Spinal cord (tissue), 10 donors: ENCODE measurements around the gene TAS2R31. TPM values are rescaled to one million over a fixed set of nuclear protein-coding genes. Genes with fewer than 3 reads are reported as not detected.

Experiments used
- DNase-seq, 6 donors: peaks; one replicate each; pipeline versions ENCODE4 v3.0.0 to v3.0.0-alpha.2; 2013 to 2015; ENCODE audit warnings: low spot score in 6 of 6, low read depth in 4 of 6
- H3K27ac ChIP-seq: one replicate; pipeline ENCODE4 v1.5.1; 2013; ENCODE audit warnings: low read depth, low read length, control low read depth
- H3K27me3 ChIP-seq: one replicate; pipeline ENCODE4 v1.6.1; 2013; ENCODE audit warnings: low read length; ENCODE audit not compliant: control insufficient read depth, insufficient read depth
- H3K36me3 ChIP-seq: one replicate; pipeline ENCODE4 v1.6.1; 2013; ENCODE audit warnings: low read length; ENCODE audit not compliant: control insufficient read depth, insufficient read depth
- H3K4me1 ChIP-seq: one replicate; pipeline ENCODE4 v1.6.1; 2013; ENCODE audit warnings: low read length; ENCODE audit not compliant: control insufficient read depth, insufficient read depth
- H3K4me3 ChIP-seq: one replicate; pipeline ENCODE4 v1.5.1; 2013; ENCODE audit warnings: low read depth, low read length, control low read depth
- H3K9me3 ChIP-seq: one replicate; pipeline ENCODE4 v1.6.1; 2013; ENCODE audit warnings: low read length; ENCODE audit not compliant: control insufficient read depth, insufficient read depth
- WGBS: methylation state at CpG from one replicate; pipeline ENCODE4 v1.1.5; 2013; ENCODE audit warnings: missing lambda C conversion rate; ENCODE audit not compliant: insufficient coverage; 5-methylcytosine and 5-hydroxymethylcytosine counted together
- polyA plus RNA-seq, 2 donors: library from polyadenylated mRNA; unstranded; fragments of 120-200 nt; gene quantifications; one replicate each; pipeline ENCODE4 v1.2.1, GENCODE V29; 2013; ENCODE audit not compliant: insufficient read length in 2 of 2
- total RNA-seq, 2 donors: library from RNA; depleted of rRNA in 1 of 2; stranded (reverse); fragments of 120-200 nt in 1 of 2; fragments of >200 nt in 1 of 2; gene quantifications; one replicate each; pipeline versions ENCODE4 v1.2.3 to v1.2.4, GENCODE V29; 2013 to 2014
- donor health status: healthy.

The TAS2R31 gene
- total and polyA plus RNA-seq, 4 donors: 0.82 to 18.3 (median 4.7) TPM

DNA sequence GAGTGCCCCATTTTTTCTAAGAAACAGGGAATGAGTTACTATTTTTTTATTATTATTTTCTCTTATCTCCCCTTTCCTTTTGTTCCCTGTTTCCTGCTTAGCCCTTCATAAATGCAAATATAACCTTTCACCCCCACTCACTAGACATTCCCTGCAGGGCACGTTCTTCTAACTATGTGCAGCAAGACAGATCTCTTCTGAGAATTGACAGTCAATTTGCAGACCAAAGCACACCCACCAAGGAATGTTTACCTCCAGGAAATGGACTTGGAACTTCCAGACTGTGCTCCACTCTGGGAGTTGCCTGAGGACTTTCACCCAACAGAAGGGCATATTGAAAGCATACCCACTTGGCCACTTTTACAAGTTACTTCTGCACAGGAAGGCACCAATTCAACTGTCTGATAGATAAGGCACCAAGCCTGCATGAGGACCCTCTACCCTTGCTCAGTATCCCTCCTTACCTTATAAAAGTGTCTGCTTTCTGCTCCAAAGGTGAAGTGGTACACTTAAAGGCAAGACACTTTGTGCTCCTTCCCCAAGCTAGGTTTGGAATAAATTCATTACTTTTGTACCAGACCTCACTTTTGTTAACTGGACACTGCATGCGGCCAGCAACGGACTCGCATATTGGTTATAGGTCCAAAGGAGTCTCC lies 15.3 kb downstream of the TAS2R31 start:
- no peaks in the 10 kb centered on the region for H3K9me3 ChIP-seq
- no peak for DNase-seq
- no peak overlapping the region for H3K27ac ChIP-seq
- no peaks in the 10 kb centered on the region for H3K36me3 ChIP-seq
- H3K4me1 ChIP-seq: no peaks in the 10 kb centered on the region
- H3K27me3 ChIP-seq: no peaks in the 10 kb centered on the region
- WGBS: 92% methylated on average over 4 of the region's 4 CpGs
- H3K4me3 ChIP-seq: no peak overlapping the region

GRCh38 chr12:11014234-11014633 lies 17.0 kb downstream of the TAS2R31 start:
- H3K27me3 ChIP-seq: no peaks in the 10 kb centered on the region
- H3K27ac ChIP-seq: no peak overlapping the region
- H3K36me3 ChIP-seq: no peaks in the 10 kb centered on the region
- DNase-seq: no peak
- no peaks in the 10 kb centered on the region for H3K4me1 ChIP-seq
- no peaks in the 10 kb centered on the region for H3K9me3 ChIP-seq
- H3K4me3 ChIP-seq: no peak overlapping the region

DNA sequence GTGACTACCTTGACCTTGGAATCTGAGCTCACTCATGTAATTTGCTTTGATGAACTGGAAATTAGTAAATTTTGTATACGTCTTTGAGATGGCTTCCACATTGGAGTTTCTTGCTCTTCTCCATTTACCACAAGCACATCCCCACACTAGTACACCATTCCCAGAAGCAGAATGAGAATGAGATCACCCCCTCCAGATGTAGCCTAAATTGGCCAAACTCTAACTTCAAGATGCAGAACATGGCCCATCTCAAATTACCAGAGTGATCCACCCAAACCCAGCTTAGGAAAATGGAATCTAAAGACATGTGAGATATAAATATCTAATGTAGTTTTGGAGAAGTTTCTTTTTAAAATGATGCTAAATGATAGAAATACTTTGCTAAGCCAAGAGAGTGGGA lies 23.6 kb downstream of the TAS2R31 start:
- Histone ChIP-seq H3K27ac (no peak overlapping the region), H3K4me1 (no peaks in the 10 kb centered on the region), H3K4me3 (no peak overlapping the region), H3K27me3 (no peaks in the 10 kb centered on the region), H3K36me3 (no peaks in the 10 kb centered on the region), H3K9me3 (no peaks in the 10 kb centered on the region)
- WGBS: no CpG with 5 or more reads among the region's 1 CpG
- no peak for DNase-seq

GRCh38 chr12:10998204-10998603 lies 33.0 kb downstream of the TAS2R31 start, which contains the start of gene TAS2R20:
Gene TAS2R20 (minus strand): TSS chr12:10998304. CDS start chr12:10997875, 429 bp downstream.
- DNase-seq: no peak

DNA sequence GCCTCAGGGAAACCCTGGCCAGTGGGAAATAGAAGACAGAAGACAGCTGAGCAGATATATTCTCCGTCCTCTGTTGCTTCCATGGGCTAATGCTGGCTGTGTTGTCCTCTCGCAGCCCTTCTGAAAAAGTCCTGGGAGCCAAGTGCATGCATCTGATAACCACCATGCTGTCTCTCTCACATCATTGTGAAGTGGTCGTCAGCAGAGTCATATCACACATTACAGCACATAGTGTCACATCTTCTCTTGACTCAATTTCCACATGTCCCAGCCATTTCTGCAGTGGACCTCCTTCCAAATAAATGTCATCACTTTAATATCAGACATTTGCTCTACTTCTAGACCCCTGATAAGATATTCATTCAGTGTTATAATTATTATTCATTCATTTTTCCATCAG lies 36.9 kb downstream of the TAS2R31 start:
- no peaks in the 10 kb centered on the region for H3K4me1 ChIP-seq
- H3K4me3 ChIP-seq: no peak overlapping the region
- no peaks in the 10 kb centered on the region for H3K27me3 ChIP-seq
- DNase-seq: no peak
- H3K27ac ChIP-seq: no peak overlapping the region
- WGBS: 89% methylated on average over 2 of the region's 3 CpGs
- peaks cover 2% of the 10 kb centered on the region for H3K9me3 ChIP-seq
- no peaks in the 10 kb centered on the region for H3K36me3 ChIP-seq

More at GRCh38 chr12:10998204-10998603, 33.0 kb downstream of the TAS2R31 start, which contains the start of gene TAS2R20:
- H3K4me3 ChIP-seq: no peak within 1 kb of the TSS
- H3K27ac ChIP-seq: no peak within 1 kb of the TSS
- no peaks in the 10 kb centered on the region for H3K36me3 ChIP-seq
- H3K4me1 ChIP-seq: no peaks in the 10 kb centered on the region
- no peaks in the 10 kb centered on the region for H3K27me3 ChIP-seq
- H3K9me3 ChIP-seq: no peaks in the 10 kb centered on the region

DNA sequence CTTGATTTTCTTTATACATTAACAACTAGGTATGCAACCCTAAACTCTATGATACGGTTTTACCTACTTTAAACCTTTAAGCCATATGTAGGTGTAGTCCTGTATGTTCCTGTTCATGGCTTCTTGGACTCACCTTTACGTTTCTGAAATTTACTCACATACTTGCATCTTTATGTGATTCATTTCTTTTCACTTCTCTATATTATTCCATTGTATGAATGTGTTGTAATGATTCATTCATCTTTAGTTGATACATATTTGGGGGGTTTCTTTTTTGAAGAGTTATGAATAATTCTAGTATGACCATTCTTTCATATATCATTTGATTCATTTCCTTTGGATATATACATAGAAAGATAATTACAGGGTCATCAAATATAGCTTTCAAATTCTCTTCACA lies 42.1 kb downstream of the TAS2R31 start:
- no peak overlapping the region for H3K27ac ChIP-seq
- no peak overlapping the region for H3K4me3 ChIP-seq
- no peaks in the 10 kb centered on the region for H3K4me1 ChIP-seq
- H3K27me3 ChIP-seq: no peaks in the 10 kb centered on the region
- WGBS: no CpG with 5 or more reads among the region's 2 CpGs
- H3K36me3 ChIP-seq: no peaks in the 10 kb centered on the region
- no peak for DNase-seq
- H3K9me3 ChIP-seq: peaks cover 2% of the 10 kb centered on the region

DNA sequence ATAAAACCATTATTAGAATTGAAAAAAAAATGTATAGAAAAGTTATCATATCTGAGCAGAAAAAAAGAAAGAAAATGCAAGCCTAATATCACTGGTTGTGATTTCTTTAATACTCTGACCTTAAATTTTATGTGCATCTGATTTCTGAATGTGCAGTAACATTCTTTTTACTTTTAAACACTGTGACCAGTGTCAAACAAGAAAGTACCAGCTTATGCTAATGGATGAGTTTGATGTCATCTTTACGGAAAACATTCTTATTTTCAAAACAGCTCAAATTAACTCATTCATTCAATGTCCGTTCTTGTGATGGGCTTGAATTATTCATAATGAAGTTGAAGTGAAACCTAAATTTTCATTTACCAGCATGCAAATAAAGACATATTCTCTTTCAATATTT lies 44.4 kb downstream of the TAS2R31 start, which contains the start of gene TAS2R50:
TAS2R50 (minus strand) TSS at position 101 of the 400 bp plus-strand sequence; CDS start at position 49, 52 bp downstream.
- no peak for DNase-seq
- H3K4me1 ChIP-seq: no peaks in the 10 kb centered on the region
- no peak within 1 kb of the TSS for H3K27ac ChIP-seq
- H3K27me3 ChIP-seq: no peaks in the 10 kb centered on the region
- H3K36me3 ChIP-seq: no peaks in the 10 kb centered on the region
- H3K4me3 ChIP-seq: no peak within 1 kb of the TSS
- WGBS: no CpG with 5 or more reads among the region's 2 CpGs
- H3K9me3 ChIP-seq: peaks cover 2% of the 10 kb centered on the region

DNA sequence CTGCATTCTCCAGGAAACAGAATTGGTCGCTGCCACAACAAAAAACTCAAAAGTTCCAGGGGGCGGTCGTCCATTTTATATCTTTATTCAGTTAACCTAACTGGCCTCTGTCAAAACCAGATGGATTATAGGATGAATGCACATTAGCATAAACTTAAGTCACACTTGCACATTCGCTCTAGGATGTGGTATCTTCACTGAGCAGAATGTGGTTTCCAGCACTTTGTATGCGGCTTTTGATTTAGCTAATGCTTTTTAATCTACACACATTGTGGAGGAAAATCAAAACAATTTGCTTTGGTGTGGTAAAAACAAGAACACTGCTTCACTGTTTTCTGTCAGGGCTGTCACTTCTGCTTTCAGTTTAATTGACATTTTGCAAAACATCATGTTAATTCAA lies 49.0 kb downstream of the TAS2R31 start:
- H3K27me3 ChIP-seq: no peaks in the 10 kb centered on the region
- no peak for DNase-seq
- peaks cover 2% of the 10 kb centered on the region for H3K9me3 ChIP-seq
- WGBS: no CpG with 5 or more reads among the region's 5 CpGs
- no peaks in the 10 kb centered on the region for H3K4me1 ChIP-seq
- no peak overlapping the region for H3K4me3 ChIP-seq
- no peaks in the 10 kb centered on the region for H3K36me3 ChIP-seq
- no peak overlapping the region for H3K27ac ChIP-seq
